HEK293 (cell line): ENCODE data around the gene CENPO.

Experiments
- CTCF ChIA-PET: fragments of 350-600 bp; formaldehyde crosslinking; extraction: SDS; loops from one replicate; lab custom pipeline; 2021; ENCODE audit warnings: antibody characterized with exemption; lab: Yijun Ruan, JAX
- POLR2A ChIA-PET: fragments of 300-600 bp; formaldehyde crosslinking; extraction: SDS; loops from one replicate; lab custom pipeline; 2020; ENCODE audit warnings: antibody characterized with exemption, inconsistent platforms; lab: Yijun Ruan, JAX
- H3K27ac ChIP-seq: fragments of 200-500 bp; sonication (Bioruptor generic); 2 replicates; pipeline ENCODE4 v1.5.1; 2014; ENCODE audit warnings: low read depth, low read length, control low read depth, inconsistent platforms; ENCODE audit errors: extremely low read depth
- H3K36me3 ChIP-seq, 2 experiments: fragments of 200-500 bp in 1 of 2; sonication (Bioruptor generic) in 1 of 2; 1 replicate in 1 of 2; 2 replicates in 1 of 2; pipeline ENCODE4 v1.5.1; 2014 to 2017; ENCODE audit warnings: inconsistent platforms in 2 of 2, low read length in 2 of 2; ENCODE audit not compliant: control insufficient read depth in 2 of 2, insufficient read depth in 1 of 2
- H3K4me1 ChIP-seq: fragments of 200-500 bp; sonication (Bioruptor generic); 2 replicates; pipeline ENCODE4 v1.5.1; 2014; ENCODE audit warnings: mild to moderate bottlenecking, low read length, inconsistent platforms; ENCODE audit not compliant: control insufficient read depth, insufficient read depth
- H3K4me3 ChIP-seq: 2 replicates; pipeline ENCODE4 v1.5.1; 2011; ENCODE audit warnings: low read depth, mild to moderate bottlenecking, control low read depth, low read length, moderate library complexity
- H3K9me3 ChIP-seq: fragments of 200-500 bp; sonication (Bioruptor generic); 2 replicates; pipeline ENCODE4 v1.5.1; 2014; ENCODE audit warnings: low read depth, low read length, inconsistent platforms; ENCODE audit not compliant: control insufficient read depth, insufficient read depth
- GLI4 ChIP-seq: fragments of 450-650 bp; formaldehyde crosslinking; IDR thresholded peaks from 2 replicates; pipeline ENCODE4 v1.5.1; 2016; ENCODE audit warnings: missing biosample characterization, missing genetic modification characterization
- GLIS2 ChIP-seq: fragments of 450-650 bp; formaldehyde crosslinking; IDR thresholded peaks from 2 replicates; pipeline ENCODE4 v1.5.1; 2016; ENCODE audit warnings: missing biosample characterization, missing genetic modification characterization
- KLF1 ChIP-seq: fragments of 450-650 bp; formaldehyde crosslinking; IDR thresholded peaks from 2 replicates; pipeline ENCODE4 v1.5.1; 2016; ENCODE audit warnings: missing biosample characterization, missing genetic modification characterization
- SP3 ChIP-seq: fragments of 450-650 bp; formaldehyde crosslinking; IDR thresholded peaks from 2 replicates; pipeline ENCODE4 v1.5.1; 2016; ENCODE audit warnings: missing biosample characterization, missing genetic modification characterization
- ZFP41 ChIP-seq: fragments of 450-650 bp; formaldehyde crosslinking; IDR thresholded peaks from 2 replicates; pipeline ENCODE4 v1.5.1; 2016; ENCODE audit warnings: missing biosample characterization, missing genetic modification characterization, borderline replicate concordance
- ZFP69B ChIP-seq: fragments of 450-650 bp; formaldehyde crosslinking; IDR thresholded peaks from 2 replicates; pipeline ENCODE4 v1.5.1; 2016; ENCODE audit warnings: missing biosample characterization, missing genetic modification characterization
- ZNF133 ChIP-seq: fragments of 450-650 bp; formaldehyde crosslinking; IDR thresholded peaks from 2 replicates; pipeline ENCODE4 v1.5.1; 2016; ENCODE audit warnings: missing biosample characterization, missing genetic modification characterization
- ZNF155 ChIP-seq: fragments of 450-650 bp; formaldehyde crosslinking; IDR thresholded peaks from 2 replicates; pipeline ENCODE4 v1.5.1; 2016; ENCODE audit warnings: missing biosample characterization, missing genetic modification characterization
- ZNF202 ChIP-seq: fragments of 450-650 bp; formaldehyde crosslinking; IDR thresholded peaks from 2 replicates; pipeline ENCODE4 v1.5.1; 2016; ENCODE audit warnings: missing biosample characterization, missing genetic modification characterization, borderline replicate concordance
- ZNF280D ChIP-seq: fragments of 450-650 bp; formaldehyde crosslinking; IDR thresholded peaks from 2 replicates; pipeline ENCODE4 v1.5.1; 2016; ENCODE audit warnings: missing biosample characterization, missing genetic modification characterization
- ZNF404 ChIP-seq: fragments of 450-650 bp; formaldehyde crosslinking; IDR thresholded peaks from 2 replicates; pipeline ENCODE4 v1.5.1; 2017; ENCODE audit warnings: missing biosample characterization, missing genetic modification characterization
- ZNF560 ChIP-seq: fragments of 450-650 bp; formaldehyde crosslinking; IDR thresholded peaks from 2 replicates; pipeline ENCODE4 v1.5.1; 2017; ENCODE audit warnings: missing biosample characterization, missing genetic modification characterization, borderline replicate concordance
- ZNF707 ChIP-seq: fragments of 450-650 bp; formaldehyde crosslinking; IDR thresholded peaks from 2 replicates; pipeline ENCODE4 v1.5.1; 2016; ENCODE audit warnings: missing biosample characterization, missing genetic modification characterization
- ZNF792 ChIP-seq: fragments of 450-650 bp; formaldehyde crosslinking; IDR thresholded peaks from 2 replicates; pipeline ENCODE4 v1.5.1; 2016; ENCODE audit warnings: missing biosample characterization, missing genetic modification characterization
- ZXDB ChIP-seq: fragments of 450-650 bp; formaldehyde crosslinking; IDR thresholded peaks from 2 replicates; pipeline ENCODE4 v1.5.1; 2016; ENCODE audit warnings: missing biosample characterization, missing genetic modification characterization
- TF ChIP-seq, protein P1 (sequence below): fragments of 450-650 bp; formaldehyde crosslinking; IDR thresholded peaks from 2 replicates; pipeline ENCODE4 v1.5.1; 2017; ENCODE audit warnings: missing biosample characterization, missing genetic modification characterization
- TF ChIP-seq, protein P2 (sequence below): fragments of 450-650 bp; formaldehyde crosslinking; IDR thresholded peaks from 2 replicates; pipeline ENCODE4 v1.5.1; 2017; ENCODE audit warnings: missing biosample characterization, missing genetic modification characterization
- TF ChIP-seq, protein P3 (sequence below): fragments of 450-650 bp; formaldehyde crosslinking; IDR thresholded peaks from 2 replicates; pipeline ENCODE4 v1.5.1; 2016; ENCODE audit warnings: missing biosample characterization, missing genetic modification characterization

CENPO gene

DNA sequence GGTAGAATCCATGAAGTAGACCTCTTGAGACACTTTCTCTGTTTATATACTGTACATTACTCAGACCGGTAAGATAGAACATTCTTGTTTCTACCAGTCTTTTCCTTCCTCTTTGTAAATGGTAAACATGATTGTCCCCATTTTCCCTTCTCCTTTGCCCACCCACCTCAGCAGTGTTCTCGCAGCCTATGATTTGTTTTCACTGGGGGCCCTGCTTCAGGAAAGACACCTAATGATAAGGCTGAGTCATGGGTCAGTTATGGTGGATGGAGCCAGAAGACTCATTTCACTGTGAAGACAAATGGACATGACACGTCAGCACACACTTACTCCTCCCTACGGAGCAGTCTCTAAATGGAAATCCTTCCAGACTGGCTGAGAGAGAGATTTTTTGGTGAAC, 23.7 kb downstream of the CENPO start:
- Histone ChIP-seq H3K36me3 (peaks cover 29 to 83% of the 10 kb centered on the region in 2 experiments), H3K4me3 (no peak overlapping the region), H3K27ac (no peak overlapping the region), H3K4me1 (no peaks in the 10 kb centered on the region), H3K9me3 (no peaks in the 10 kb centered on the region)
- no peak for TF ChIP-seq ZNF202 (tag by site-specific recombination)
- TF ChIP-seq ZNF560 (tag by site-specific recombination): no peak
- POLR2A ChIA-PET: no interaction called here
- CTCF ChIA-PET: interaction anchor here (1.1 kb wide), 1 partner anchor 203 kb away, joined by 4 read pairs; no protein-coding TSS in a partner anchor

- ChIA-PET CTCF (interaction anchor here (0.8 to 2.3 kb wide), 3 partner anchors 9 to 413 kb away, joined by 3 to 9 read pairs (median 4); no protein-coding TSS in a partner anchor), POLR2A (no interaction called here)
- no peak overlapping the region for H3K27ac ChIP-seq
- peaks cover 35 to 98% of the 10 kb centered on the region in 2 experiments for H3K36me3 ChIP-seq
- no peak for TF ChIP-seq ZFP69B (tag by site-specific recombination)
- no peak for TF ChIP-seq ZNF155
- no peak for TF ChIP-seq GLIS2 (tag by site-specific recombination)
- TF ChIP-seq, protein P1, sequence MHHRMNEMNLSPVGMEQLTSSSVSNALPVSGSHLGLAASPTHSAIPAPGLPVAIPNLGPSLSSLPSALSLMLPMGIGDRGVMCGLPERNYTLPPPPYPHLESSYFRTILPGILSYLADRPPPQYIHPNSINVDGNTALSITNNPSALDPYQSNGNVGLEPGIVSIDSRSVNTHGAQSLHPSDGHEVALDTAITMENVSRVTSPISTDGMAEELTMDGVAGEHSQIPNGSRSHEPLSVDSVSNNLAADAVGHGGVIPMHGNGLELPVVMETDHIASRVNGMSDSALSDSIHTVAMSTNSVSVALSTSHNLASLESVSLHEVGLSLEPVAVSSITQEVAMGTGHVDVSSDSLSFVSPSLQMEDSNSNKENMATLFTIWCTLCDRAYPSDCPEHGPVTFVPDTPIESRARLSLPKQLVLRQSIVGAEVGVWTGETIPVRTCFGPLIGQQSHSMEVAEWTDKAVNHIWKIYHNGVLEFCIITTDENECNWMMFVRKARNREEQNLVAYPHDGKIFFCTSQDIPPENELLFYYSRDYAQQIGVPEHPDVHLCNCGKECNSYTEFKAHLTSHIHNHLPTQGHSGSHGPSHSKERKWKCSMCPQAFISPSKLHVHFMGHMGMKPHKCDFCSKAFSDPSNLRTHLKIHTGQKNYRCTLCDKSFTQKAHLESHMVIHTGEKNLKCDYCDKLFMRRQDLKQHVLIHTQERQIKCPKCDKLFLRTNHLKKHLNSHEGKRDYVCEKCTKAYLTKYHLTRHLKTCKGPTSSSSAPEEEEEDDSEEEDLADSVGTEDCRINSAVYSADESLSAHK: no peak
- no peak for TF ChIP-seq KLF1 (tag by site-specific recombination)
- no peak for TF ChIP-seq ZFP41 (tag by site-specific recombination)
- no peak for TF ChIP-seq ZXDB
- TF ChIP-seq ZNF707: no peak
- no peak for TF ChIP-seq GLI4 (tag by site-specific recombination)
- no peak for TF ChIP-seq SP3
- TF ChIP-seq, protein P2, sequence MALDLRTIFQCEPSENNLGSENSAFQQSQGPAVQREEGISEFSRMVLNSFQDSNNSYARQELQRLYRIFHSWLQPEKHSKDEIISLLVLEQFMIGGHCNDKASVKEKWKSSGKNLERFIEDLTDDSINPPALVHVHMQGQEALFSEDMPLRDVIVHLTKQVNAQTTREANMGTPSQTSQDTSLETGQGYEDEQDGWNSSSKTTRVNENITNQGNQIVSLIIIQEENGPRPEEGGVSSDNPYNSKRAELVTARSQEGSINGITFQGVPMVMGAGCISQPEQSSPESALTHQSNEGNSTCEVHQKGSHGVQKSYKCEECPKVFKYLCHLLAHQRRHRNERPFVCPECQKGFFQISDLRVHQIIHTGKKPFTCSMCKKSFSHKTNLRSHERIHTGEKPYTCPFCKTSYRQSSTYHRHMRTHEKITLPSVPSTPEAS (tag by site-specific recombination): no peak
- TF ChIP-seq ZNF280D (tag by site-specific recombination): no peak
- no peak for TF ChIP-seq ZNF404
- no peaks in the 10 kb centered on the region for H3K4me1 ChIP-seq
- H3K4me3 ChIP-seq: no peak overlapping the region
- no peaks in the 10 kb centered on the region for H3K9me3 ChIP-seq
Measured at GRCh38 chr2:24818721-24819167, 25.5 kb downstream of the CENPO start.

DNA sequence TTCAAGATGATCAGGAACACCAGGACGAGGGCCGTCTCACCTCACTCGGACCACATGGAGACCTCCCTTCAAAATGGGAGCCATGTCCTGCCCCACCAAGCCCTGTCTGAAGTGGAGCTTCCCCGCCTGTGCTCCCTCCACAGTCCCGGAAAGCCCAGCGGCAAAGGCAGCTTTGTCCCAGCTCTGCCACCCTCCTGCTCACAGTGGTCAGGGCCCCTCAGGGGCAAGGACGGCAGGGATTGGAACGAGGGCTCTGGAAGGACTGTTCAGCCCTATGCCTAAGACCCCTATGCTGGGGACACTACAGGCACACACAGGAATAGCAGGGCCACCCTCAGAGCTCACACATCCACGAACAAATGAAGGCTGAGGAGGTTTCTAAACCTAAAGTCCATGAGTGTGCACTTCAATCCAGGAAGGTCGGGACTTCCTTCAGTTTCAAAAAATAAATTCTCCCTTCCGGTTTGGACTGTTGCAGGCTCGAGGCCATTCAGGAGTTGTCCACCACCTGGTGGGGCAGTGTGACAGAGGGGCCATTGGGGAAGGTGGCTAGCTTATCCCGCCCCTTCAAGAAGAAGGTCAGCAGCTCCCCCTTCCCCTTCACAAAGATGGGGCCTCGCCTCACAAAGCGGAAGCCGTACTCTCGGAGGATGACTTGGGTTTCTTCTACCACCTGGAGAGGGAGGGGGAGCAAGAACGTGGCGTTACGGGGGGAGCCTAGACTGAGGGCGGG, 26.4 kb downstream of the CENPO start:
- Histone ChIP-seq H3K4me1 (no peaks in the 10 kb centered on the region), H3K9me3 (no peaks in the 10 kb centered on the region), H3K4me3 (no peak overlapping the region)
- ChIA-PET POLR2A (no interaction called here), CTCF (interaction anchor here (0.5 to 2.3 kb wide), 3 partner anchors 199 to 414 kb away, joined by 3 to 9 read pairs (median 3); no protein-coding TSS in a partner anchor)
- TF ChIP-seq, protein P3, sequence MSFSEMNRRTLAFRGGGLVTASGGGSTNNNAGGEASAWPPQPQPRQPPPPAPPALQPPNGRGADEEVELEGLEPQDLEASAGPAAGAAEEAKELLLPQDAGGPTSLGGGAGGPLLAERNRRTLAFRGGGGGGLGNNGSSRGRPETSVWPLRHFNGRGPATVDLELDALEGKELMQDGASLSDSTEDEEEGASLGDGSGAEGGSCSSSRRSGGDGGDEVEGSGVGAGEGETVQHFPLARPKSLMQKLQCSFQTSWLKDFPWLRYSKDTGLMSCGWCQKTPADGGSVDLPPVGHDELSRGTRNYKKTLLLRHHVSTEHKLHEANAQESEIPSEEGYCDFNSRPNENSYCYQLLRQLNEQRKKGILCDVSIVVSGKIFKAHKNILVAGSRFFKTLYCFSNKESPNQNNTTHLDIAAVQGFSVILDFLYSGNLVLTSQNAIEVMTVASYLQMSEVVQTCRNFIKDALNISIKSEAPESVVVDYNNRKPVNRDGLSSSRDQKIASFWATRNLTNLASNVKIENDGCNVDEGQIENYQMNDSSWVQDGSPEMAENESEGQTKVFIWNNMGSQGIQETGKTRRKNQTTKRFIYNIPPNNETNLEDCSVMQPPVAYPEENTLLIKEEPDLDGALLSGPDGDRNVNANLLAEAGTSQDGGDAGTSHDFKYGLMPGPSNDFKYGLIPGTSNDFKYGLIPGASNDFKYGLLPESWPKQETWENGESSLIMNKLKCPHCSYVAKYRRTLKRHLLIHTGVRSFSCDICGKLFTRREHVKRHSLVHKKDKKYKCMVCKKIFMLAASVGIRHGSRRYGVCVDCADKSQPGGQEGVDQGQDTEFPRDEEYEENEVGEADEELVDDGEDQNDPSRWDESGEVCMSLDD: no peak
- TF ChIP-seq ZNF792 (tag by site-specific recombination) (no peak), ZNF133 (tag by site-specific recombination) (no peak)
- TF ChIP-seq, all 188 proteins: peak for 0
- Histone ChIP-seq H3K27ac (no peak overlapping the region), H3K36me3 (peaks cover 31 to 96% of the 10 kb centered on the region in 2 experiments)
